ENCODE results near the gene UMODL1.

Gene UMODL1

GRCh38 chr21:42154237-42155044 is 83.3 kb downstream of the UMODL1 start:
- no peak for DNase-seq

- DNase-seq: no peak
Measured at GRCh38 chr21:42155045-42155855, 84.1 kb downstream of the UMODL1 start.

DNA sequence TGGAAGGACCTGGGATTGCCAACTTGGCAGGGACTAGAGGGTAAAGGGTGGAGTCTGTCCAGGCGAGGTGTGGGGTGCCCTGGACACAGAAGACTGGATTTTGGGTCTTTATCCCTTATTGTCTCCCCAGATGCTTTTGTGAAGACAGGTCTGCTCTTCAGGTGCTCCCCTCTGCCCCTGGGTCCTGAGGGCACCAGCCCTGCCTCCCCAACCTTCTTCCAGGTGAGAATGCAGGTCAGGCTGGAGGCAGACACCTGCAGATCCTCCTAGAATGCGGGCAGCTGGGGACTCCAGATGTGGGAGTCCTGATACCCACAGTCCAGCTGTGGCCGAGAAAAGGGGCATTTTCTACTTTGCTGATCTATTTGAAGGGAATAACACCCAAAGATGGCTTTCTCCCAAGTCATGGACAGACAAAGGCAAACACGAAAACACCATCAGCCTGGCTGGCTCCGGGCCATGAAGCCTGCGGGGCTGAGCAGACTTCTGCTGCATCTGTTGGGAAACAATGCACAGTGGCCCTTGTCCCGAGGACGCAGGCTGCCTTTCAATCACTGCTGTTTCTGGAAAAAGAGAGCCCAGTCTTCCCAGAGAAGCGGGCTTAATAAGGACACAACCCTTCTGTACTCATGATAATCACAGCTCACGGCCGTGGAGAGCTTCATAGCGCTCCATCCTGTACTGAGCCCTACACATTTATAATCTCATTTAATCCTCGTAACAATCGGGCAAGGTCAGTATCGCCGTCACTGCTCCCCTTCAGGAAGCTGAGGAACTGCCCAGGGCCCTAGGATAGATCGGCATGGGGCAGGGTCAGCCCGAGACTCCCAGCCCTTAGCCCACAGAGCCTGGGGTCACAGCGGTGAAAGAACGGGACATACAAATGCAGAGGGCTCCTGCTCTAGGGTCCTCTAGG is 85.8 kb downstream of the UMODL1 start:
- DNase-seq: no peak

DNA sequence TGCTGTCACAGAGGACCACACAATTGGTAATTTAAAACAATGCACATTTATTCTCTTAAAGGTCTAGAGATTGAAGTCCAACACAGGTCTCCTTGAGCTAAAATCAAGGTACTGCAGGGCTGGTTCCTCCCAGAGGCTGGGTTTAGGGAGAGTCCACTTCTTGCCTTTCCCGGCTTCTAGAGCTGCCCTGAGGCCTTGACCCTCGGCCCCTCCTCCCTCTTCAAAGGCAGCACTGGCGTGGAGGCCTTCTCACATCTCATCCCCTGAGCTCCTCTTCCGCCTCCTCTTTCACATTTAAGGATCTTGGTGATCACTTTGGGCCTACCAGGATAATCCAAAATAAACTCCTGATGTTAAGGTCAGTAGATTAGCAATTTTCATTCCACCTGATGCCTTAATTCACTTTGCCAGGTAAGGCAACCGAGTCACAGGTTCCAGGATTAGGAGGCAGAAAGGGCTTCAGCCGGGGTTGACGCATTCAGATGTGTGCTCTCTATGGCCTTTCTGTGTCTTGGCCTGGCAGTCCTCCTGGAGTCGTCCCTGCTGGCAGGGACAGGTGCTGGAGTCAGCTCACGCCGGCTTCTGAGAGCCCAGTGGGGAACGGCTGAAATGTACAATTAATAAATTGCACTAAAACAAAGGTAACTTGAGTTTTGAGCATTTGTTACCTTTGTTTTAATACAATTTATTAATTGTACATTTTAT is 86.6 kb downstream of the UMODL1 start:
- no peak for DNase-seq

DNA sequence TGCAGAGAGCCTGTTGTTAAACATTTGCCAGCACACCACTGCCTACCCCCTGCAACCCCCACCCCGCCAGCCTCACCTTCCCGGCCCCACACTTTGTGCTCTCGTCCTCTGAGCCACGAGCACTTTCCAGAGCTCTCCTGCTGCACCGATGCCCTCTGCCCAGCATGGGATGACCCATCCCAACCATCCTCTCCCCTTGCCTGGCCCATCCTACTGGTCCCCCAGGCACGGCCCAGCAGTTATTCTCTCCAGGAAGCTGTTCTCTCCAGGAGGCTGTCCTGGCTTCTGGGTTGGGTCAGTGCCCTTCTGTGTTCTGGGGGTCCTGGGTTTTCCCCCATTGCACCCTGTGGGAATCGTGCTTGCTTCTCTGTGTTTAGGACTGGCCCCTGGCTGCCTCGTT is 87.7 kb downstream of the UMODL1 start:
- DNase-seq: no peak

DNA sequence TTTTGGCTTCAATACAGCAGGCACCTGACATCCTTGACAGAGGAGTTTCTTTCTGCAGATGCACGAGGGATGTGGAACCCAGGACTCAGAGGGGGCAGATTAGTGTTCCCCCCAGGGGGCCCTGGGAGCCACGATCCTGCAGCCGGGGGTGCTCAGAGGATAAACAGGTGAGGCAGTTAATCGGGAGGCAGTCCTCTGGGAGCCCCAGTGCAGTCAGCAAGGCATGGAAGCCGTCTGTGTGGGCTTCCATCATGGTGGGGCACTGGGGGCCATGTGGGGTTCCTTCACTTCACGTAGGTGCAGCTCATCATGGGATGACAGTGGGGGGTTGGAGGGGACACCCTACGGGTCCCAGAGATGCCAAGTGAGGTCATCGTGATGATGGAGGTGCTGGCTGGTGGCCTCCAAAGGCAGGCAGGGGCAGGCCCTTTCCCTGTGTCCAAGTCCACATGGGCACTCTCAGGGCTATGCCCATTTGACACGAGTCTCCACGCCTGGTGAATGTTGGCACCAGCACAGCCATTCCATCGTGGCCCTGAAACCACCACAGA is 88.5 kb downstream of the UMODL1 start:
- no peak for DNase-seq

DNA sequence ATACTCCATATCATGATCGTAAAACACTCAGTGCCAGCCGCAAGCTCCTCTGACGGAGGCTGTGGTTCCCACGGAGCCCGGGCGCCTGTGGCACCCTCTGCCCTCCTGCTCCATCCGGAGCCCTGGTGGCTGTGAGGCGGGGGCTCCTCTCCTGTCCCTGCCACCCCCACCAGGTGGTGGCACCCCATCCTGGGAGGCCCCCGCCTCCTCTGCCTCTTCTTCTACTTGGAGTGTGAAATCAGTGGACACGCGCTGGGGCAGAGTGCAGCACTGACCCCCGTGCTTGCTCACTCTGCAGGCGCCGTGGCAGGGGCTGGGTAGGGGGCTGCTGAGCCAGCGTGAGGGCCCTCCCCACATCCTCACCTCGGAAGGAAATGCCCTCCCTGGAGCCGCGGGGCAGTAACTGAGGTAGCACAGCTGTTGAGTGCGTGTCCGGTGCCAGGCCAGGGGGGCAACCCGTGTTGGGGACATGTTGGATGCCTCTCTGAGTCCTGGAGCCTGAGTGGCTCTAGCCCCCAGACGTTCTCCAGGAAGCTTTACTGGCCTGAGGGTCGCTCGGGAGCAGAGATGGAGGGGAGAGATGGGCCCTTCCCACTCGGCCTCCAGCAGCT is 89.1 kb downstream of the UMODL1 start:
- no peak for DNase-seq

GRCh38 chr21:42160765-42161164 is 89.6 kb downstream of the UMODL1 start:
- no peak for DNase-seq

GRCh38 chr21:42161401-42161955 is 90.4 kb downstream of the UMODL1 start:
- DNase-seq: no peak

DNA sequence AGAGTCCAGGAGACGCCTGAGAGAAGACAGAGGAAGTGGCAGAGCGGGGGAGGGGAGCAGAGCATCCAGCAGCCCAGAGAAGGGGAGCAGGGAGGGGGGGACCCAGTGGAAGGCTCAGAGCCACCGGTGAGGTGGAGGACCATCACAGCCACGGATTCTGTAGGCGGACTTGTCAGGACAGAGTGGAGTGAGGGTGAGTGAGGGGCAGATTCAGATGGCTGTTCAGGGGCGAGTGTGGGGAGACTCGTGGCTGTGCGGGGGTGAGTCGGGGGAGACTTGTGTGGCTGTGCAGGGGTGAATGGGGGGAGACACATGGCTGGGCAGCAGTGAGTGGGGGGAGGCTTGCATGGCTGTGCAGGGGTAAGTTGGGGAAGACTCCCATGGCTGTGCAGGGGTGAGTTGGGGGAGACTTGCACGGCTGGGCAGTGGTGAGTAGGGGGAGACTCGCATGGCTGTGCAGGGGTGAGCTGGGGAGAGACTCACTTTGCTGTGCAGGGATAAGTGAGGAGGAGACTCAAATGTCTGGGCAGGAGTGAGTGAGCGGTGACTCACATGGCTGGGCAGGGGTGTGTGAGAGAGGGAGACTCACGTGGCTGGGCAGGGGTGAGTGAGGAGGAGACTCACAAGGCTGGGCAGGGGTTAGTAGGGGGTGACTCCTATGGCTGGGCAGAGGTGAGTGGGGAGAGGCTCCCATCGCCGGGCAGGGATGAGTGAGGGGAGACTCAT is 91.0 kb downstream of the UMODL1 start:
- DNase-seq: no peak

DNA sequence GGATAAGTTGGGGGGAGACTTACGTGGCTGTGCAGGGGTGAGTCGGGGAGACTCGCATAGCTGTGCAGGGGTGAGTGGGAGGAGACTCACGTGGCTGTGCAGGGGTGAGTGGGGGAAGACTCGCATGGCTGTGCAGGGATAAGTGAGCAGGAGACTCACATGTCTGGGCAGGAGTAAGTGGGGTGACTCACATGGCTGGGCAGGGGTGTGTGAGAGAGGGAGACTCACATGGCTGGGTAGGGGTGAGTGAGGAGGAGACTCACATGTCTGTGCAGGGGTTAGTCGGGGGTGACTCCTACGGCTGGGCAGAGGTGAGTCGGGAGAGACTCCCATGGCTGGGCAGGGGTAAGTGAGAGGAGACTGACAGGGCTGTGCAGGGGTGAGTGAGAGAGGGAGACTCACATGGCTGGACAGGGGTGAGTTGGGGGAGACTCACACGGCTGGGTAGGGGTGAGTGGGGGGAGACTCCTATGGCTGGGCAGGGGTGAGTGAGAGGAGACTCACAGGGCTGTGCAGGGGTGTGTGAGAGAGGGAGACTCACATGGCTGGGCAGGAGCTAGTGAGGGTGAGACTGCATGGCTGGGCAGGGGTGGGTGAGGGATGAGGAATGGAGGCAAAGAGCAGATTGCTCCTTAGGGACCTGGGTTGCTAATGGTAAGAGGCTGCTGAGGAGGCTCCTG is 91.9 kb downstream of the UMODL1 start:
- DNase-seq: no peak

- no peak for DNase-seq
Measured at GRCh38 chr21:42163511-42163863, 92.4 kb downstream of the UMODL1 start.

DNA sequence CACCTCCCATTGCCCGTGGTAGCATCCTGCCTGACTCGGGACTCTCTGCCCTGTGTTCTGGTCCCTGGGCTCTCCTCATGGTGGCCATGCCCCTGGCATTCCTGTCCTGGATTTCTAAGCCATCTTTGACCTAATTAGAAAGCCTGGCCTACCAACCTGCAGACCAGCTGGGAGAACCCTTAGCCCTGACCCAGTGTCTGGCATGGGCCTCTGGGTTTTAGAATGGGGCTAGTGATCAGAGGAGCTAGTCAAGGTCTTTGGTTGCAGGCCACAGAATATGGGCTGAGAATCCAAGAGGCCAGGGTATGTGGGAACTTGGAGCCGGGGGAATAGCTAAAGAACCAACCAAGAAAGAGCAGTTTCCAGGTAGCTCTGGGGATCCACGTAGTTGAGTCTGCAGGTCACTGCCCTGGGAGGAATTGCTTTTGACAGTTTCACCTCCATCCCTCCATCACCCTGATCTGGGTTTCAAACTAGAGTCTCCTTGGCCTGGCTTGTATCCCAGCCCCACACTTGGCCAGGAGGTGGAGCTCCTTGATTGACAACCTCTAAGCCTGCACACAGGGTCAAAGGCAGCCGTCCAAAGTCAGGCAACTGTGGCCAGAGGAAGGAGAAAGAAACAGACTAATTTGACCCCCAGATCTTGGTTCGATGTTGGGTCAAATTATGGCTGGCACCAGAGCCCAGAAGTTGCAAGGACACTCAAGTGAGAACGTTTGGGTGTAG is 93.1 kb downstream of the UMODL1 start:
- DNase-seq: no peak

DNA sequence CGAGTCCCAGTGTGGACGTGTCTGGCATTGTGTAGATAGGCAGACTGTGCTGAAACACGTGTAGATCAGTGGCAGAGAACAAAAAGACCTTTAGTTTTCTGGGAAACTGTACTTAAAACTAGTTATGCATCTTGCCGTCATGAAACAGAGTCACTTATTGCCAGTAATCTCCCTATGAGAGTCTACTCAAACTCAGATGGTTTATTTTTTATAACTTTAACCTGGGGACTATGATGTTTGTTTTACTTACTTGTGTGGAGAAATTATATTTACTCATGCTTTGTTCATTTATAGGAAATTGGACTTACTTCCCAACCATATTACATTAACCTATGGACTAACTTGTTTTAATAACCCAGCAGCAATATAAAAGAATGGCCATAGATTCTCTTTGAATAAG is 93.7 kb downstream of the UMODL1 start:
- DNase-seq: no peak

GRCh38 chr21:42165901-42166300 is 94.8 kb downstream of the UMODL1 start:
- no peak for DNase-seq

DNA sequence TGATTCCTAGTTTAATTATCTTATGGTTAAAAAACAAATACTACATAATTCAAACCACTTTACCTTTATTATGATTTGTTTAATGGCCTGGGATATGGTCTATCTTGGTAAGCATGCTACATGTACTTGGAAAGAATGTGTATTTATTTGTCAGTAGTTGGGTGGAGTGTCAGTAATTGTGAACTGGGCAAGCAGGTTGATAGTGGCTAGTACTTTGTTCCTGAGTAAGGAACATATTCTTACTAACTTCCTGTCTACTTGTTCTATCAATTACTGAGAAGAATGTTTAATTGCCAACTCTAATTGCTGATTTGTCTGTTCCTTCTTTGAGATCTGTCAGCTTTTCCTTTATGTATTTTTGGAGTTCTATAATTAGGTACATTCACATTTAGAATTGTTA is 98.6 kb downstream of the UMODL1 start:
- DNase-seq: no peak

DNA sequence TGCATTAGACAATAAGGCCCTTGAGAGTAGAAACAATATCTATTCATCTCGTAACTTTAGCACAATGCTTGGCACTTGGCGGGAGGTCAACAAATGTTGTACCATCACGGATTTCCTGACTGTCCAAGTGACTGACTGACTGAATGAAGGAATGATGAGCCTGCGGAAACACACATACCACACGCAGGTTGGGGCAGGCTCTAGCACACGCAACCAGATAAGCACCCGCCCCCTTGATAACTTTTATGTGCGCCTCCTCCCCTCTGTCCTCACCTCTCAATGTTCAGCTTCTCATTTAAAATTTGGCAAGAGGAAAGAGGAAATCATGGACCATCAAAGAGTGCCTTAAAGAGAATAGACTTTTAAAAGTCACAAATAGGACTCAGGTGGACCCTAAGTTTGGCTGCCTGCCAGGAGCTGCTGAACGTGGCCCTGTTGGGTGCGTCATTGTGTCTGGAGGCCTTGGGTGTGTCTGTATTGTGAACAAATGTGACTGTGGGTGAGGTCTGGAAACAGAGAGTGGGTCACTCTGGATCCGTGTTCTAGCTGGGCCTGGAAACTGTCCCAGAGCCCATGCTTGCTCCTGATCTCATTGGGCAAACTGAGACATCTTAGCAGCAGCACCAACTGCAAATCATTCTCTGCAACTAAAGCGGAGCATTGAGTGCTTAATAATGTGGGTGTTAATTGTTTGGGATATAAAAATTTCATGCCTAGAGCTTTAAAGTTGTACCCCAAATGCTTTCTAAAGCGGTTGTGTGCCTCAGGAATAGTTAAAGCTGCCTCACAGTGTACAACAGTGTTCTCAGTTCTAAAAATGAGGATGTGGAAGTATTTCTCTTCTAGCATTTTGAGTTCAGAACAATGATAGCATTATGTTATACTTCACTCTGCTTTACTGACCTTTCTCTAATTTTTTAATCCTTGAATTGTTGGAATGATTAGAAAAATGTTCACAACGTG is 100.3 kb downstream of the UMODL1 start:
- no peak for DNase-seq
